Liver (tissue), 3 donors: Measurements from ENCODE around the gene ERCC4.

Source experiments
- ATF3 ChIP-seq: IDR thresholded peaks from 2 replicates; pipeline ENCODE4 v1.6.1; 2016; ENCODE audit warnings: antibody characterized with exemption
- CTCF ChIP-seq: fragments of 150-350 bp; IDR thresholded peaks from 2 replicates; pipeline ENCODE4 v1.5.1; 2017; ENCODE audit warnings: improper control_type of control experiment, low read depth, low read length; ENCODE audit not compliant: missing input control
- EGR1 ChIP-seq, 2 donors: IDR thresholded peaks; 2 replicates each; pipeline ENCODE4 v1.6.1; 2016 to 2018; ENCODE audit warnings: antibody characterized with exemption in 2 of 2, low read depth in 2 of 2
- FOXA2 ChIP-seq: IDR thresholded peaks from 2 replicates; pipeline ENCODE4 v1.6.1; 2016; ENCODE audit warnings: antibody characterized with exemption
- GABPA ChIP-seq, 2 donors: IDR thresholded peaks in 1 of 2; conservative IDR thresholded peaks in 1 of 2; 2 replicates each; pipeline ENCODE4 v1.6.1; 2016; ENCODE audit warnings: antibody characterized with exemption in 2 of 2, mild to moderate bottlenecking in 1 of 2, moderate library complexity in 1 of 2
- JUND ChIP-seq, 2 donors: IDR thresholded peaks; 2 replicates each; pipeline ENCODE4 v1.6.1; 2016; ENCODE audit warnings: antibody characterized with exemption in 2 of 2
- MAX ChIP-seq: IDR thresholded peaks from 2 replicates; pipeline ENCODE4 v1.6.1; 2016; ENCODE audit warnings: antibody characterized with exemption
- NR2F2 ChIP-seq: IDR thresholded peaks from 2 replicates; pipeline ENCODE4 v1.6.1; 2016; ENCODE audit warnings: antibody characterized with exemption
- RAD21 ChIP-seq, 2 donors: IDR thresholded peaks; 2 replicates each; pipeline ENCODE4 v1.6.1; 2016; ENCODE audit warnings: antibody characterized with exemption in 2 of 2, mild to moderate bottlenecking in 2 of 2
- REST ChIP-seq: IDR thresholded peaks from 2 replicates; pipeline ENCODE4 v1.6.1; 2016; ENCODE audit warnings: antibody characterized with exemption, mild to moderate bottlenecking
- RXRA ChIP-seq, 2 donors: IDR thresholded peaks; 2 replicates each; pipeline ENCODE4 v1.6.1; 2017 to 2018; ENCODE audit warnings: antibody characterized with exemption in 2 of 2, mild to moderate bottlenecking in 1 of 2
- TAF1 ChIP-seq: conservative IDR thresholded peaks from 2 replicates; pipeline ENCODE4 v1.6.1; 2016; ENCODE audit warnings: antibody characterized with exemption, mild to moderate bottlenecking
- YY1 ChIP-seq: IDR thresholded peaks from 2 replicates; pipeline ENCODE4 v1.6.1; 2016; ENCODE audit warnings: antibody characterized with exemption, mild to moderate bottlenecking
- ZBTB33 ChIP-seq: IDR thresholded peaks from 2 replicates; pipeline ENCODE4 v1.6.1; 2016; ENCODE audit warnings: antibody characterized with exemption
- donor health status: healthy.
- donor health status: healthy.

- no peak for TF ChIP-seq CTCF
- TF ChIP-seq TAF1 = no peak
- TF ChIP-seq GABPA (IDR thresholded peaks at IDR 0.05 in 1 of 2, conservative IDR thresholded peaks at IDR 0.05 in 1 of 2) = no peak
- no peak for TF ChIP-seq ZBTB33
- TF ChIP-seq MAX = no peak
- TF ChIP-seq REST = no peak
- no peak for TF ChIP-seq YY1
- no peak for TF ChIP-seq JUND (IDR thresholded peaks at IDR 0.05)
- no peak for TF ChIP-seq RAD21 (IDR thresholded peaks at IDR 0.05)
- no peak for TF ChIP-seq EGR1 (IDR thresholded peaks at IDR 0.05; ENCODE audit: low read depth in 2 of 2)
- no peak for TF ChIP-seq RXRA (IDR thresholded peaks at IDR 0.05)
- no peak for TF ChIP-seq NR2F2
- no peak for TF ChIP-seq FOXA2
- TF ChIP-seq ATF3 = no peak
These were observed 1.4 kb downstream of the ERCC4 start for GRCh38 chr16:13921328-13921727.
